HEK293T (cell line): ENCODE measurements around the gene KLC4.
A peak's percentile ranks its signal among the peaks of the same experiment; 100 is the strongest.

Experiments
- CTCF ChIA-PET: fragments of 350-600 bp; formaldehyde crosslinking; extraction: SDS; loops from one replicate; lab custom pipeline; 2021; ENCODE audit warnings: antibody characterized with exemption, inconsistent platforms; lab: Yijun Ruan, JAX
- POLR2A ChIA-PET: fragments of 350-600 bp; formaldehyde crosslinking; extraction: SDS; loops from one replicate; lab custom pipeline; 2020; ENCODE audit warnings: antibody characterized with exemption, inconsistent platforms; lab: Yijun Ruan, JAX
- DNase-seq: peaks from one replicate; pipeline ENCODE4 v3.0.0; 2012; ENCODE audit warnings: mixed read lengths; ENCODE audit errors: extremely low spot score
- ARNT ChIP-seq: fragments of 450-650 bp; IDR thresholded peaks from 2 replicates; pipeline ENCODE4 v1.6.1; 2017; ENCODE audit warnings: mild to moderate bottlenecking
- BHLHE40 ChIP-seq: fragments of 450-650 bp; IDR thresholded peaks from 2 replicates; pipeline ENCODE4 v1.6.1; 2016; ENCODE audit warnings: mild to moderate bottlenecking, moderate library complexity, borderline replicate concordance
- CTBP1 ChIP-seq: fragments of 450-650 bp; IDR thresholded peaks from 2 replicates; pipeline ENCODE4 v1.6.1; 2016; ENCODE audit warnings: borderline replicate concordance
- ELF4 ChIP-seq: fragments of 450-650 bp; IDR thresholded peaks from 2 replicates; pipeline ENCODE4 v1.6.1; 2017; ENCODE audit warnings: antibody characterized with exemption
- FOXA1 ChIP-seq: fragments of 450-650 bp; IDR thresholded peaks from 2 replicates; pipeline ENCODE4 v1.6.1; 2016; ENCODE audit warnings: mild to moderate bottlenecking
- FOXK2 ChIP-seq: fragments of 450-650 bp; IDR thresholded peaks from 2 replicates; pipeline ENCODE4 v1.6.1; 2016; ENCODE audit warnings: mild to moderate bottlenecking
- FOXM1 ChIP-seq: fragments of 450-650 bp; IDR thresholded peaks from 2 replicates; pipeline ENCODE4 v1.6.1; 2017; ENCODE audit warnings: mild to moderate bottlenecking, borderline replicate concordance
- HDGF ChIP-seq: fragments of 450-650 bp; IDR thresholded peaks from 2 replicates; pipeline ENCODE4 v1.6.1; 2017; ENCODE audit warnings: antibody characterized with exemption, borderline replicate concordance
- L3MBTL2 ChIP-seq: fragments of 450-650 bp; conservative IDR thresholded peaks from 2 replicates; pipeline ENCODE4 v1.6.1; 2016; ENCODE audit warnings: mild to moderate bottlenecking
- LEF1 ChIP-seq: fragments of 450-650 bp; IDR thresholded peaks from 2 replicates; pipeline ENCODE4 v1.6.1; 2017; ENCODE audit warnings: mild to moderate bottlenecking, borderline replicate concordance
- NFRKB ChIP-seq: fragments of 450-650 bp; IDR thresholded peaks from 2 replicates; pipeline ENCODE4 v1.6.1; 2016; ENCODE audit warnings: mild to moderate bottlenecking, moderate library complexity
- PKNOX1 ChIP-seq: fragments of 450-650 bp; IDR thresholded peaks from 2 replicates; pipeline ENCODE4 v1.6.1; 2016
- SP1 ChIP-seq: fragments of 450-650 bp; IDR thresholded peaks from 2 replicates; pipeline ENCODE4 v1.6.1; 2017
- SUZ12 ChIP-seq: fragments of 450-650 bp; IDR thresholded peaks from 2 replicates; pipeline ENCODE4 v1.6.1; 2016; ENCODE audit warnings: mild to moderate bottlenecking
- TARDBP ChIP-seq: fragments of 450-650 bp; IDR thresholded peaks from 2 replicates; pipeline ENCODE4 v1.6.1; 2016
- ZNF384 ChIP-seq: fragments of 450-650 bp; IDR thresholded peaks from 2 replicates; pipeline ENCODE4 v1.6.1; 2016

Gene KLC4

GRCh38 chr6:43014434-43014909 is 45.0 kb upstream of the KLC4 start:
- ChIA-PET CTCF (interaction anchor here (0.9 kb wide), 1 partner anchor 129 kb away, joined by 4 read pairs; no protein-coding TSS in a partner anchor), POLR2A (interaction anchor here (0.6 to 7.4 kb wide), 25 partner anchors 8 to 1205 kb away, joined by 3 to 78 read pairs (median 5); partner anchors contain the start of genes CNPY3, CUL7, KLC4 and MRPL2)
- no peak for TF ChIP-seq HDGF
- no peak for TF ChIP-seq BHLHE40
- TF ChIP-seq CTBP1 = no peak
- no peak for TF ChIP-seq ZNF384
- TF ChIP-seq PKNOX1 = no peak
- TF ChIP-seq ELF4 = no peak
- no peak for TF ChIP-seq TARDBP
- DNase-seq = no peak

DNA sequence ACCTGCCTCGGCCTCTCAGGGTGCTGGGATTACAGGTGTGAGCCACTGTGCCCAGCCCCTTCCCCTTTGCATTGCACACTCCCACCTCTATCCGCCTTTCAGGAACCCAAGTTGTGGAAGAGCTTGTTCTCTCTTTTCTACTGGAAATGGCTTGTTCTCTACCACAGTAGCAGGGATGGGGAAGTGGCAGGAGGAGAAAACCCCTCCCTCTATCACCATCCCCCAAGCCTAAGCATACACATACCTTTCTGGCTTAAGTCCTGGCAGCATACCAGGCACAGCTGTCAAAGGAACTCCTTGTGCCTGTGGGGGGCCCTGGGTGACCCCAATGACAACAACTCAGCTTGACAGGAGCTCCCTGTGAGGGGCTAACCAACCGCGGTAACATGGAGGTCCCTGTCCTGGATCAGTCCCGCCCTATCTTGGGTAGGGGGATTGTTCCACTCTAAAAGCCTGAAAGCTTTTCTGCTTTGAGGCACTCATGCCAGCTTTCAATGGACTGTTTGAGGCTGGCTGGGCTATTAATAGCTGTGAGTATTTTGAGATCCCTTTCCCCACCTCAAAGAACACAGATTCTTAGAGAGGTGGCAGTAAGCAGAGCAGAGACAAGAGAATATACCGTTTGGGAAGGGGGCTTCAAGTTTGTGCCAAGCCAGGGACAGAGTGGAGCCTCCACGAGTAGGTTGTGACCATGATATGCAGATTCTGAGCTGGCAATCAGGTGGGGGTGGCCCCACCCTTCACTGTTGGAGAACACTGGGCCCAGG is 43.1 kb upstream of the KLC4 start:
- ChIA-PET CTCF (no interaction called here), POLR2A (interaction anchor here (1.2 to 3.7 kb wide), 6 partner anchors 9 to 87 kb away, joined by 4 to 30 read pairs (median 9); partner anchors contain the start of genes CNPY3, CUL7, KLC4 and MRPL2)
- DNase-seq = no peak
- TF ChIP-seq FOXA1 (no peak), ELF4 (no peak), TARDBP (no peak)

- CTCF ChIA-PET = no interaction called here
- POLR2A ChIA-PET = interaction anchor here (1.2 to 3.7 kb wide), 5 partner anchors 33 to 88 kb away, joined by 4 to 22 read pairs (median 6); partner anchors contain the start of genes CNPY3, CUL7, KLC4 and MRPL2
- DNase-seq = no peak
- TF ChIP-seq FOXK2 = no peak
- no peak for TF ChIP-seq NFRKB
- no peak for TF ChIP-seq PKNOX1
- no peak for TF ChIP-seq L3MBTL2
- TF ChIP-seq ZNF384 = no peak
- TF ChIP-seq TARDBP = no peak
- no peak for TF ChIP-seq ARNT
- TF ChIP-seq ELF4 = no peak
- TF ChIP-seq BHLHE40 = no peak
- TF ChIP-seq SUZ12 = no peak
- no peak for TF ChIP-seq CTBP1
- TF ChIP-seq HDGF = no peak
- TF ChIP-seq FOXA1 = no peak
- TF ChIP-seq SP1 = no peak
- no peak for TF ChIP-seq FOXM1
- TF ChIP-seq LEF1 = no peak
These were observed 42.5 kb upstream of the KLC4 start for GRCh38 chr6:43016943-43017334.

DNA sequence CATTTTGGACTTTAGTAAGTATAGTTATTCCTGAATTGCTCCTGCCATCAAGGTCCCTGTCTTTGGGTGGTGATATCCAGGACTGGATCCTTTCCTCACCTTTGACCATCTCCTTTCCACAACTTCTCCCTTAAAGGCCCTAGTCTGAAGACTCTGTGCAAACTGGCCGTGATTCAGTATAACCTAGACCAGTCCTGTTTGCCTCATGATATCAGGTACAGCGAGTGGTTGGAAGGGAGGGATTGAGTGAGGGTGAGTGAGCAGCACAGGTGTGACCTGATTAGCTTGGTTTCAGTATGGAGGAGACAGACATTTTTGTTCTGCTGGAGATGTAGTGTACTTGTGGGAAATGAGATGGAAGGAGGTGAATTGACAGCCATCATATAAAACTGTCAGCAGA is 40.3 kb upstream of the KLC4 start:
- CTCF ChIA-PET = no interaction called here
- no peak for TF ChIP-seq PKNOX1
- TF ChIP-seq NFRKB = no peak
- no peak for TF ChIP-seq FOXA1
- no peak for TF ChIP-seq CTBP1
- no peak for TF ChIP-seq SUZ12
- no peak for TF ChIP-seq SP1
- no peak for TF ChIP-seq ZNF384
- no peak for TF ChIP-seq LEF1
- TF ChIP-seq BHLHE40 = no peak
- TF ChIP-seq ELF4 = no peak
- no peak for TF ChIP-seq ARNT
- no peak for TF ChIP-seq FOXK2
- no peak for TF ChIP-seq L3MBTL2
- TF ChIP-seq HDGF = no peak
- TF ChIP-seq TARDBP = no peak
- no peak for TF ChIP-seq FOXM1

DNA sequence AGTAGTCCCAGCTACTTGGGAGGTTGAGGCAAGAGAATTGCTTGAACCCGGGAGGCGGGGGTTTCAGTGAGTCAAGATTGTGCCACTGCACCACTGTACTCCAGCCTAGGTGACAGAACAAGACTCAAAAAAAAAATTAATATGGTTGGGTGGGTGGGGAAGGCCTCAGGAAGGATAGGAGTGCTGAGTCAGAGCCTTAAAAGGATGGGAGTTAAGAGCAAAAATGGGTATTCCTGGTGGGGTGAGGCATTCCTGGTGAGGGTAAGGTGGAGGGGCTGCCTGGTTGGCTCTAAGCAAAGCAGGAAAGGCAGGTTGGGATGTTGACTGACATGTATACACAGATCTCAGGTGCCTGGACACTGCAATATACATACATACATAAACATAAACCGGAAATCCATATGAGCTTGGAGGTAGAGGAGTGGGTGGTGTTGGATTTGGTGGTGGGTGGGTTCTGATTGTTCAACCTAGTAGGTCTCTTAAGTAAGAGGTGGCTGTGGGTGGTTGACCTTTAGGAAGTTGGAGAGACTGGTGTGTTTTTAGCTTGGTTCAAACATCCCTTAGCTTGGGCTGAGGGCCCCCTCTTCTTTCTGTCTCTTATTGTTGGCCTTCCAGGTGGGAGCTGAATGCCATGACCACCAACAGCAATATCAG is 39.3 kb upstream of the KLC4 start:
- POLR2A ChIA-PET = interaction anchor here (0.8 to 2.8 kb wide), 10 partner anchors 9 to 123 kb away, joined by 3 to 26 read pairs (median 8); partner anchors contain the start of genes CNPY3, CUL7, KLC4 and MRPL2
- CTCF ChIA-PET = no interaction called here
- no peak for TF ChIP-seq ELF4
- TF ChIP-seq SP1 = no peak
- TF ChIP-seq LEF1 = no peak
- no peak for TF ChIP-seq ARNT
- no peak for TF ChIP-seq TARDBP
- TF ChIP-seq BHLHE40 = no peak
- DNase-seq = no peak

More for the DNA sequence above, 40.3 kb upstream of the KLC4 start:
- POLR2A ChIA-PET = interaction anchor here (1.8 kb wide), 1 partner anchor 35 kb away, joined by 4 read pairs; the partner anchor contains the start of gene PPP2R5D
- no peak for DNase-seq

DNA sequence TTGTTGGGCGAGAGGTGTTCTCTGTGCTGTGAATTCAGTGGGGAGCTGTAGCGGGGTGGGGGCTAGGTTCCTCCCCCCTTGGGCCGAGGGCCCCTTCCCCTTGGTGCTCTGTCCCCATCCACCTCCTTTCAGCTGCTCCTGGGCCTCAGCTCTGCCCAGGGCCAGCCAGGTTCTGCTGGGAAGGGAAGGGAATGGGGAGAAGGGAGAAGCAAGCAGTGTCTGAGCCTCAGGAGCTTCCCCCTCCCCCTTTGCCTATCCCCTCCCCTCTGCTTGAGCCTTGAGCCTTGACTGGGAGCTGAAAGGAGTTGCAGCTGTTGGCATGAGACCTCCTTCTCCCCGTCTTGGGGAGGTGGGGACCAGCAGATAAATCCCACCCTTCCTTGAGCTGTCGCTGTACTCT is 38.6 kb upstream of the KLC4 start:
- CTCF ChIA-PET = interaction anchor here (0.6 kb wide), 1 partner anchor 29 kb away, joined by 3 read pairs; no protein-coding TSS in a partner anchor
- DNase-seq = peak; percentile 40
- POLR2A ChIA-PET = interaction anchor here (1.0 to 2.8 kb wide), 13 partner anchors 9 to 141 kb away, joined by 3 to 26 read pairs (median 6); partner anchors contain the start of genes CNPY3, CUL7, KLC4 and MRPL2
- TF ChIP-seq SUZ12 = no peak
- TF ChIP-seq ZNF384 = no peak
- TF ChIP-seq PKNOX1 = no peak
- no peak for TF ChIP-seq FOXK2
